IMR-90 (cell line): Measurements from ENCODE around the gene CIB1. TPM values are rescaled to one million over a fixed set of nuclear protein-coding genes. Genes with fewer than 3 reads are reported as not detected.
"Not testable (repeated sequence)": the region's sequence is repeated elsewhere in the genome, so short reads cannot be mapped to it uniquely, and the experiment has no call there.

Experiments used
- ATAC-seq: fragments of 200-7000 bp; cut with Tn5 transposase; 2 replicates; pipeline ENCODE4 v1.9.1; 2020; ENCODE audit warnings: low read depth, mild to moderate bottlenecking, moderate library complexity
- BruUV-seq: library from RNA; stranded (reverse); fragments of 400-500 nt; replicated peaks from 2 replicates; lab custom pipeline; 2021; lab: Mats Ljungman, UMichigan
- CTCF ChIA-PET: fragments of 300-600 bp; formaldehyde crosslinking; extraction: SDS; loops from one replicate; lab custom pipeline; 2021; ENCODE audit warnings: antibody characterized with exemption; lab: Yijun Ruan, JAX
- POLR2A ChIA-PET: fragments of 300-600 bp; sonication (Branson Sonifier 250); formaldehyde crosslinking; loops from one replicate; lab custom pipeline; 2022; ENCODE audit warnings: antibody characterized with exemption; ENCODE audit not compliant: unreplicated experiment; lab: Charles Lee
- DNase-seq: peaks from one replicate; pipeline ENCODE4 v3.0.0; 2013
- H2AFZ ChIP-seq: replicated peaks from 2 replicates; pipeline ENCODE3; 2013; ENCODE audit warnings: low read length, mild to moderate bottlenecking; ENCODE audit not compliant: poor library complexity
- H2AK5ac ChIP-seq: 2 replicates; pipeline ENCODE4 v1.6.1; 2013; ENCODE audit warnings: low read depth, low read length, inconsistent platforms
- H2AK9ac ChIP-seq: replicated peaks from 2 replicates; pipeline ENCODE3; 2013; ENCODE audit warnings: mild to moderate bottlenecking, low read depth, low read length, moderate library complexity; ENCODE audit not compliant: poor library complexity
- H2BK120ac ChIP-seq: 2 replicates; pipeline ENCODE4 v1.6.1; 2013; ENCODE audit warnings: low read depth, low read length, inconsistent platforms
- H2BK15ac ChIP-seq: 3 replicates; pipeline ENCODE4 v1.6.1; 2013; ENCODE audit warnings: low read depth, low read length, inconsistent platforms
- H2BK20ac ChIP-seq: 2 replicates; pipeline ENCODE4 v1.6.1; 2013; ENCODE audit warnings: low read depth, mild to moderate bottlenecking, inconsistent platforms, low read length, moderate library complexity
- H2BK5ac ChIP-seq: 2 replicates; pipeline ENCODE4 v1.6.1; 2013; ENCODE audit warnings: mild to moderate bottlenecking, low read depth, low read length, inconsistent platforms; ENCODE audit not compliant: poor library complexity, severe bottlenecking
- H3K14ac ChIP-seq: replicated peaks from 2 replicates; pipeline ENCODE4 v1.6.1; 2013; ENCODE audit warnings: low read depth, low read length, inconsistent platforms
- H3K18ac ChIP-seq: 2 replicates; pipeline ENCODE4 v1.6.1; 2013; ENCODE audit warnings: low read depth, low read length, control low read depth
- H3K23ac ChIP-seq: 2 replicates; pipeline ENCODE4 v1.6.1; 2013; ENCODE audit warnings: low read depth, low read length, inconsistent platforms
- H3K27ac ChIP-seq: 2 replicates; pipeline ENCODE4 v1.5.1; 2013; ENCODE audit warnings: mild to moderate bottlenecking, control low read depth, low read length; ENCODE audit not compliant: insufficient read depth
- H3K27me3 ChIP-seq: 2 replicates; pipeline ENCODE4 v1.6.1; 2013; ENCODE audit warnings: low read length; ENCODE audit not compliant: control insufficient read depth, insufficient read depth
- H3K36me3 ChIP-seq: 2 replicates; pipeline ENCODE4 v1.6.1; 2013; ENCODE audit warnings: low read length, mixed read lengths; ENCODE audit not compliant: control insufficient read depth, insufficient read depth
- H3K4ac ChIP-seq: 2 replicates; pipeline ENCODE4 v1.6.1; 2013; ENCODE audit warnings: low read depth, low read length, inconsistent platforms
- H3K4me1 ChIP-seq: 2 replicates; pipeline ENCODE4 v1.6.1; 2013; ENCODE audit warnings: low read length, mixed read lengths; ENCODE audit not compliant: control insufficient read depth, insufficient read depth
- H3K4me2 ChIP-seq: 2 replicates; pipeline ENCODE4 v1.6.1; 2013; ENCODE audit warnings: low read depth, mild to moderate bottlenecking, control low read depth, low read length, moderate library complexity
- H3K4me3 ChIP-seq: 2 replicates; pipeline ENCODE4 v1.5.1; 2013; ENCODE audit warnings: low read depth, mild to moderate bottlenecking, control low read depth, low read length, moderate library complexity; ENCODE audit not compliant: insufficient read depth
- H3K56ac ChIP-seq: 2 replicates; pipeline ENCODE4 v1.6.1; 2013; ENCODE audit warnings: low read length, inconsistent platforms; ENCODE audit not compliant: insufficient read depth; ENCODE audit errors: extremely low read depth
- H3K79me1 ChIP-seq, 2 experiments: 2 replicates each; pipeline ENCODE4 v1.6.1; 2013; ENCODE audit warnings: low read length in 2 of 2, inconsistent platforms in 1 of 2, low read depth in 1 of 2
- H3K9ac ChIP-seq: 2 replicates; pipeline ENCODE4 v1.6.1; 2013; ENCODE audit warnings: low read depth, low read length, control low read depth
- H3K9me1 ChIP-seq: 2 replicates; pipeline ENCODE4 v1.6.1; 2013; ENCODE audit warnings: low read length, inconsistent platforms; ENCODE audit not compliant: insufficient read depth
- H3K9me3 ChIP-seq: 2 replicates; pipeline ENCODE4 v1.6.1; 2013; ENCODE audit warnings: low read length; ENCODE audit not compliant: control insufficient read depth, insufficient read depth
- H4K20me1 ChIP-seq: 2 replicates; pipeline ENCODE4 v1.6.1; 2013; ENCODE audit warnings: low read length, inconsistent platforms; ENCODE audit not compliant: insufficient read depth
- H4K5ac ChIP-seq: 2 replicates; pipeline ENCODE4 v1.6.1; 2013; ENCODE audit warnings: mild to moderate bottlenecking, low read depth, low read length, control low read depth
- H4K8ac ChIP-seq, 2 experiments: 2 replicates each; pipeline ENCODE4 v1.6.1; 2013; ENCODE audit warnings: low read depth in 2 of 2, low read length in 2 of 2, control low read depth in 1 of 2, inconsistent platforms in 1 of 2
- H4K91ac ChIP-seq: 2 replicates; pipeline ENCODE4 v1.6.1; 2013; ENCODE audit warnings: low read depth, low read length, inconsistent platforms; ENCODE audit not compliant: insufficient read depth
- FOS ChIP-seq: fragments of 150-350 bp; IDR thresholded peaks from 2 replicates; pipeline ENCODE4 v1.6.1; 2016; ENCODE audit warnings: low read depth, low read length
- MAZ ChIP-seq: IDR thresholded peaks from 2 replicates; pipeline ENCODE4 v1.6.1; 2012; ENCODE audit warnings: low read depth, mild to moderate bottlenecking, low read length, improper control_type of control experiment, moderate library complexity, borderline replicate concordance
- POLR2A ChIP-seq: IDR thresholded peaks from 2 replicates; pipeline ENCODE4 v1.6.1; 2012; ENCODE audit warnings: mild to moderate bottlenecking, low read depth, low read length
- RCOR1 ChIP-seq: IDR thresholded peaks from 2 replicates; pipeline ENCODE4 v1.6.1; 2012; ENCODE audit warnings: mild to moderate bottlenecking, low read length, improper control_type of control experiment; ENCODE audit not compliant: insufficient replicate concordance
- WGBS, 2 experiments: methylation state at CpG; one replicate each; pipeline versions ENCODE4 v1.1.5 to v1.1.7; 2013; ENCODE audit warnings: missing lambda C conversion rate in 2 of 2; ENCODE audit not compliant: insufficient read length in 1 of 2; ENCODE audit errors: extremely low coverage in 2 of 2; 5-methylcytosine and 5-hydroxymethylcytosine counted together
- dilution Hi-C: fragments of 300-500 bp; cut with HindIII; formaldehyde crosslinking; loops from one replicate; pipeline ENCODE4 v1.14.3; 2018; ENCODE audit warnings: low sequenced_read_pairs; ENCODE audit not compliant: unreplicated experiment
- in situ Hi-C: fragments of 300-500 bp; cut with MboI; formaldehyde crosslinking; loops from 3 replicates; pipeline ENCODE4 v1.14.3; 2019; ENCODE audit warnings: low sequenced_read_pairs, inconsistent platforms, mixed read lengths
- intact Hi-C: fragments of 100-400 bp; cut with micrococcal nuclease; formaldehyde crosslinking; loops from 2 replicates; pipeline ENCODE4 v1.10.0; 2022
- polyA plus RNA-seq, 3 experiments: library from polyadenylated mRNA; depleted of rRNA; stranded (reverse); fragments of >200 nt; gene quantifications; 2 replicates each; pipeline ENCODE4 v1.2.3, GENCODE V29; 2012; ENCODE audit warnings: low replicate concordance in 1 of 3
- total RNA-seq: library from RNA; depleted of rRNA; stranded (reverse); fragments of >200 nt; gene quantifications from 2 replicates; pipeline ENCODE4 v1.2.3, GENCODE V29; 2012
- TF ChIP-seq, protein P1 (sequence below): conservative IDR thresholded peaks from 2 replicates; pipeline ENCODE4 v1.5.1; 2012; ENCODE audit warnings: mild to moderate bottlenecking, low read depth, low read length, improper control_type of control experiment

CIB1 gene
- total and polyA plus RNA-seq, 2 of the 4 experiments (the other 2 are of a cell fraction): 31.5 to 94.1 TPM

DNA sequence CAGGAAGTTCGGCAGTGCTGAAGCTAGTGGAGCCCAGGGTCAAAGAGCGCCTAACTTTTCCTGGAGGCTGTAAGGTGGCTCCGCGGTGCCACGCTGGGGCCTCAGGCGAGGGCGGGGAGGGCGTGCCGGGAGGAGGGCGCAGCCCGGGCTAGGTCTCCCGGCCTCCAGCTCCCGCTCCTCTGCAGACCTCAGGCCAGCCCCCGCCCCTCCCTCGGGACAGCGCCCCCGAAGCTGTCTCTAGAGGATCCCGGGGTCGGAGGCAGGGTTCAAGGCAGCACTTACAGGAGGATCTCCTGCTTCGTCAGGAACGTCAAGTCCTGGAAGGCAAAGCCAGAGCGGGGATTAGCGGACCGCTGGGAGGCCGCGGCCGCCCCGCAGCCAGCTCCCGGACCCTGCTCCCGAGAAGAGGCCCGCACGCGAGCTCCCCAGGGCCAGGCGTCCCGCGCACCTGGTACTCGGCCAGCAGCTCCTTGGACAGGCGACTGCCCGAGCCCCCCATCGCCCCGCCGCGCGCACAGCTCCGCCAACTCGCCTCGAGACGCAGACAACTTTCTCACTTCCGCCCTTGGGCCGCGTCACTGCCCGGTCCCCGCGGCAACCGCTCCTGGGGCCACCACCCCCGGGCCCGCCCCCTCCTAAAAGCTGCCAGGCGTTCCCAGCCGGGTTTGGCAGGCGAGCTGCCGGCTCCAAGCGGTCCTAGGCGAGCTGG lies at the start of gene CIB1 (continued):
- TF ChIP-seq, protein P1, sequence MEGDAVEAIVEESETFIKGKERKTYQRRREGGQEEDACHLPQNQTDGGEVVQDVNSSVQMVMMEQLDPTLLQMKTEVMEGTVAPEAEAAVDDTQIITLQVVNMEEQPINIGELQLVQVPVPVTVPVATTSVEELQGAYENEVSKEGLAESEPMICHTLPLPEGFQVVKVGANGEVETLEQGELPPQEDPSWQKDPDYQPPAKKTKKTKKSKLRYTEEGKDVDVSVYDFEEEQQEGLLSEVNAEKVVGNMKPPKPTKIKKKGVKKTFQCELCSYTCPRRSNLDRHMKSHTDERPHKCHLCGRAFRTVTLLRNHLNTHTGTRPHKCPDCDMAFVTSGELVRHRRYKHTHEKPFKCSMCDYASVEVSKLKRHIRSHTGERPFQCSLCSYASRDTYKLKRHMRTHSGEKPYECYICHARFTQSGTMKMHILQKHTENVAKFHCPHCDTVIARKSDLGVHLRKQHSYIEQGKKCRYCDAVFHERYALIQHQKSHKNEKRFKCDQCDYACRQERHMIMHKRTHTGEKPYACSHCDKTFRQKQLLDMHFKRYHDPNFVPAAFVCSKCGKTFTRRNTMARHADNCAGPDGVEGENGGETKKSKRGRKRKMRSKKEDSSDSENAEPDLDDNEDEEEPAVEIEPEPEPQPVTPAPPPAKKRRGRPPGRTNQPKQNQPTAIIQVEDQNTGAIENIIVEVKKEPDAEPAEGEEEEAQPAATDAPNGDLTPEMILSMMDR: no peak
- TF ChIP-seq MAZ: peak; percentile 98
- TF ChIP-seq FOS: no peak
- TF ChIP-seq POLR2A: peak; percentile 85; the same call in 1 of the 2 replicates
- no peak for TF ChIP-seq RCOR1

DNA sequence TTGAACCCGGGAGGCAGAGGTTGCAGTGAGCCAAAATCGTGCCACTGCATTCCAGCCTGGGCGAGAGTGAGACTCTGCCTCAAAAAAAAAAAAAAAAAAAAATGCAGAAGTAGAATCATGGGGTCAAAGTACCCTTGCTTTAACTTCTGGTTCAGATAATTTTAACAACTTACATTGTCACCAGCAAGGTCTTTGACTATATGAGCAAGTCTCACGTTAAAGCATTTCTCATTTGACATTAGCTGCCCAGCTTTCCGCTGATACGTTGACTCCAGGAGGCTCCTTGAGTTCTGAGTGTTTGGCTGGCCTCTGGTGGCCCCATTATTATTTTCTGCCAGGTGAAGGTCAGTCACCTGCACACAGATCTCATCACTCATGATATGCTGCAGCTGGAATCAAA lies 47.9 kb upstream of the CIB1 start:
- dilution Hi-C loops, H2BK15ac ChIP-seq, BruUV-seq: not testable (repeated sequence)

DNA sequence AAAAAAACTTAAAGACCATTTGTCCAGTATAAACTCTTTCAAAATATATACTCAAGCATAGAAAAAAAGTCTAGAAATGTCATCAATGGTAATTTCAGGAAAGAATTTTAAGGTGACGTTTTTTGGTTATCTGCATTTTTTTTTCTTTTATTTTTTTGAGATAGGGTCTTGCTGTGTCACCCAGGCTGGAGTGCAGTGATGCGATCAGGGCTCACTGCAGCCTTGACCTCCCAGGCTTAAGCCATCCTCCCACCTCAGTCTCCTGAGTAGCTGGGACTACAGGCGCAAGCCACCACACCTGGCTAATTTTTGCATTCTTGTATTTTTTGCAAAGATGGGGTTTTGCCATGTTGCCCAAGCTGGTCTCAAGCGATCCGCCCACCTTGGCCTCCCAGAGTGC lies 47.0 kb upstream of the CIB1 start:
- H3K18ac ChIP-seq, intact Hi-C loops, H2BK120ac ChIP-seq, H3K36me3 ChIP-seq, H3K23ac ChIP-seq, H3K4me2 ChIP-seq, H4K20me1 ChIP-seq, H3K14ac ChIP-seq, H3K27ac ChIP-seq, H3K4me1 ChIP-seq, H4K8ac ChIP-seq, H2BK15ac ChIP-seq, H2AK9ac ChIP-seq, H3K27me3 ChIP-seq, H3K56ac ChIP-seq, H2AFZ ChIP-seq, H2AK5ac ChIP-seq, CTCF ChIA-PET, H3K9ac ChIP-seq, H2BK5ac ChIP-seq, H3K9me1 ChIP-seq, H4K91ac ChIP-seq, H3K4ac ChIP-seq, H3K9me3 ChIP-seq, H3K79me1 ChIP-seq, H3K4me3 ChIP-seq, in situ Hi-C loops, DNase-seq, dilution Hi-C loops, H2BK20ac ChIP-seq, BruUV-seq, ATAC-seq, POLR2A ChIA-PET, H4K5ac ChIP-seq: not testable (repeated sequence)
- WGBS, 2 experiments: no CpG with 5 or more reads among the region's 5 CpGs

More for the DNA sequence above, 47.9 kb upstream of the CIB1 start:
- H2AK9ac ChIP-seq, POLR2A ChIA-PET, H3K9me3 ChIP-seq, H2BK120ac ChIP-seq, H4K91ac ChIP-seq, H3K36me3 ChIP-seq, H3K23ac ChIP-seq, H3K9me1 ChIP-seq, H3K4ac ChIP-seq, H2AK5ac ChIP-seq, ATAC-seq, DNase-seq, H3K56ac ChIP-seq, H2BK5ac ChIP-seq, H4K5ac ChIP-seq, H3K27me3 ChIP-seq, in situ Hi-C loops, H3K18ac ChIP-seq, H2AFZ ChIP-seq, H4K8ac ChIP-seq, H3K79me1 ChIP-seq, H3K27ac ChIP-seq, H3K4me2 ChIP-seq, H3K4me1 ChIP-seq, H3K14ac ChIP-seq, H3K9ac ChIP-seq, H4K20me1 ChIP-seq, H3K4me3 ChIP-seq, H2BK20ac ChIP-seq, intact Hi-C loops: not testable (repeated sequence)
- CTCF ChIA-PET: interaction anchor here (1.1 to 2.3 kb wide), 2 partner anchors 11 to 13 kb away, joined by 3 to 8 read pairs; no protein-coding TSS in a partner anchor
- 83% methylated on average over 2 of the region's 6 CpGs; no CpG with 5 or more reads in 1 of the 2 experiments for WGBS, 2 experiments
